ENCODE data around the gene RNF5.
A peak's percentile ranks its signal among the peaks of the same experiment; 100 is the strongest.
"Not testable (repeated sequence)": the region's sequence is repeated elsewhere in the genome, so short reads cannot be mapped to it uniquely, and the experiment has no call there.

RNF5 gene

GRCh38 chr6:32184084-32184640 is 6.0 kb downstream of the RNF5 start, which contains the start of gene AGER:
AGER (minus strand) TSS chr6:32184253; CDS start chr6:32184222, 31 bp downstream.
- peak within 1 kb of the TSS; percentile 93 for H3K27ac Mint-ChIP-seq
- H3K27me3 Mint-ChIP-seq (ENCODE audit: low read depth, poor library complexity), result no peaks in the 10 kb centered on the region

GRCh38 chr6:32185681-32186131 is 7.5 kb downstream of the RNF5 start:
- peak; percentile 63 for DNase-seq
- H3K27ac Mint-ChIP-seq, result peak overlapping the region; percentile 95
- peaks cover 57% of the 10 kb centered on the region for H3K4me1 Mint-ChIP-seq
- not testable (repeated sequence) for H3K27me3 Mint-ChIP-seq (ENCODE audit: low read depth, poor library complexity); H3K9me3 Mint-ChIP-seq
- peaks cover 34% of the 10 kb centered on the region for H3K36me3 Mint-ChIP-seq (ENCODE audit: low read depth)
- H3K4me3 Mint-ChIP-seq, result peak overlapping the region; percentile 75

More at GRCh38 chr6:32184084-32184640, 6.0 kb downstream of the RNF5 start, which contains the start of gene AGER:
- Mint-ChIP-seq H3K9me3 (no peaks in the 10 kb centered on the region), H3K36me3 (ENCODE audit: low read depth) (peaks cover 44% of the 10 kb centered on the region), H3K4me1 (peaks cover 65% of the 10 kb centered on the region), H3K4me3 (no peak within 1 kb of the TSS)
- TF ChIP-seq CTCF (IDR thresholded peaks at IDR 0.05), result no peak
- DNase-seq, result no peak

GRCh38 chr6:32186151-32186840 is 8.1 kb downstream of the RNF5 start:
- H3K27me3 Mint-ChIP-seq (ENCODE audit: low read depth, poor library complexity); H3K9me3 Mint-ChIP-seq; DNase-seq: not testable (repeated sequence)
- peaks cover 57% of the 10 kb centered on the region for H3K4me1 Mint-ChIP-seq
- peak overlapping the region; percentile 95 for H3K27ac Mint-ChIP-seq
- H3K36me3 Mint-ChIP-seq (ENCODE audit: low read depth), result peaks cover 28% of the 10 kb centered on the region
- peak overlapping the region; percentile 75 for H3K4me3 Mint-ChIP-seq

- H3K4me3 Mint-ChIP-seq, result peak overlapping the region; percentile 97
- H3K27me3 Mint-ChIP-seq (ENCODE audit: low read depth, poor library complexity), result no peaks in the 10 kb centered on the region
- no peak for TF ChIP-seq CTCF (IDR thresholded peaks at IDR 0.05)
- H3K9me3 Mint-ChIP-seq, result no peaks in the 10 kb centered on the region
- peak overlapping the region; percentile 97 for H3K27ac Mint-ChIP-seq
- H3K4me1 Mint-ChIP-seq, result peaks cover 62% of the 10 kb centered on the region
- peaks cover 25% of the 10 kb centered on the region for H3K36me3 Mint-ChIP-seq (ENCODE audit: low read depth)
- DNase-seq, result no peak
Measured at GRCh38 chr6:32187009-32187709, 9.0 kb downstream of the RNF5 start.

- not testable (repeated sequence) for H3K9me3 Mint-ChIP-seq; DNase-seq; H3K27me3 Mint-ChIP-seq (ENCODE audit: low read depth, poor library complexity)
- peak overlapping the region; percentile 97 for H3K4me3 Mint-ChIP-seq
- H3K4me1 Mint-ChIP-seq, result peaks cover 69% of the 10 kb centered on the region
- H3K36me3 Mint-ChIP-seq (ENCODE audit: low read depth), result peaks cover 25% of the 10 kb centered on the region
- peak overlapping the region; percentile 97 for H3K27ac Mint-ChIP-seq
Measured at GRCh38 chr6:32187725-32188380, 9.6 kb downstream of the RNF5 start.

GRCh38 chr6:32188381-32189068 is 10.3 kb downstream of the RNF5 start:
- DNase-seq, result no peak
- peaks cover 76% of the 10 kb centered on the region for H3K4me1 Mint-ChIP-seq
- no peaks in the 10 kb centered on the region for H3K27me3 Mint-ChIP-seq (ENCODE audit: low read depth, poor library complexity)
- TF ChIP-seq CTCF (IDR thresholded peaks at IDR 0.05), result no peak
- H3K9me3 Mint-ChIP-seq, result no peaks in the 10 kb centered on the region
- peak overlapping the region; percentile 96 for H3K27ac Mint-ChIP-seq
- H3K4me3 Mint-ChIP-seq, result peak overlapping the region; percentile 97
- peaks cover 25% of the 10 kb centered on the region for H3K36me3 Mint-ChIP-seq (ENCODE audit: low read depth)
